Mesodermal cell (in vitro differentiated cells): ENCODE measurements around the gene CIITA.

Experiments used
- H3K27ac ChIP-seq: 2 replicates; pipeline ENCODE4 v1.7.0; 2013; ENCODE audit warnings: mild to moderate bottlenecking, low read depth, low read length, moderate library complexity; ENCODE audit not compliant: severe bottlenecking
- H3K36me3 ChIP-seq: 2 replicates; pipeline ENCODE4 v1.7.1; 2013; ENCODE audit warnings: mild to moderate bottlenecking, low read length, moderate library complexity; ENCODE audit not compliant: control insufficient read depth, insufficient read depth
- H3K4me1 ChIP-seq: one replicate; pipeline ENCODE4 v1.7.1; 2013; ENCODE audit warnings: mild to moderate bottlenecking, low read length; ENCODE audit not compliant: insufficient read depth, control insufficient read depth, poor library complexity, severe bottlenecking
- H3K4me3 ChIP-seq: 2 replicates; pipeline ENCODE4 v1.7.0; 2013; ENCODE audit warnings: low read length, control low read depth, mild to moderate bottlenecking; ENCODE audit not compliant: insufficient read depth, poor library complexity, severe bottlenecking; ENCODE audit errors: extremely low read depth
- H3K9me3 ChIP-seq: 2 replicates; pipeline ENCODE4 v1.7.1; 2013; ENCODE audit warnings: mild to moderate bottlenecking, low read length, moderate library complexity; ENCODE audit not compliant: control insufficient read depth
- WGBS, 2 experiments: methylation state at CpG; one replicate each; pipeline ENCODE4 v1.1.5; 2013; ENCODE audit warnings: missing lambda C conversion rate in 2 of 2; ENCODE audit not compliant: insufficient coverage in 2 of 2; 5-methylcytosine and 5-hydroxymethylcytosine counted together

The CIITA gene

GRCh38 chr16:10881479-10882030 is 4.6 kb downstream of the CIITA start:
- 61 to 64% methylated on average over 2 to 3 of the region's 7 CpGs for WGBS, 2 experiments
- H3K36me3 ChIP-seq: no peaks in the 10 kb centered on the region
- no peaks in the 10 kb centered on the region for H3K4me1 ChIP-seq
- H3K4me3 ChIP-seq: no peak overlapping the region
- no peak overlapping the region for H3K27ac ChIP-seq
- H3K9me3 ChIP-seq: no peaks in the 10 kb centered on the region

- no peaks in the 10 kb centered on the region for H3K4me1 ChIP-seq
- no peaks in the 10 kb centered on the region for H3K36me3 ChIP-seq
- no peak overlapping the region for H3K4me3 ChIP-seq
- no peak overlapping the region for H3K27ac ChIP-seq
- 83 to 88% methylated on average over 5 of the region's 7 CpGs for WGBS, 2 experiments
- H3K9me3 ChIP-seq: no peaks in the 10 kb centered on the region
Observed at GRCh38 chr16:10883004-10883403, 6.0 kb downstream of the CIITA start.

- Histone ChIP-seq H3K4me3 (no peak overlapping the region), H3K9me3 (no peaks in the 10 kb centered on the region), H3K4me1 (no peaks in the 10 kb centered on the region), H3K36me3 (no peaks in the 10 kb centered on the region), H3K27ac (no peak overlapping the region)
- 81 to 88% methylated on average over 5 to 6 of the region's 6 CpGs for WGBS, 2 experiments
Observed at GRCh38 chr16:10885246-10885645, 8.2 kb downstream of the CIITA start.

GRCh38 chr16:10888320-10888937 is 11.4 kb downstream of the CIITA start:
- WGBS, 2 experiments: 80 to 82% methylated on average over 4 to 7 of the region's 10 CpGs
- Histone ChIP-seq H3K27ac (no peak overlapping the region), H3K9me3 (no peaks in the 10 kb centered on the region), H3K4me3 (no peak overlapping the region), H3K4me1 (no peaks in the 10 kb centered on the region), H3K36me3 (no peaks in the 10 kb centered on the region)

GRCh38 chr16:10889855-10890254 is 12.9 kb downstream of the CIITA start:
- H3K9me3 ChIP-seq: no peaks in the 10 kb centered on the region
- 93 to 94% methylated on average over 2 to 3 of the region's 4 CpGs for WGBS, 2 experiments
- no peaks in the 10 kb centered on the region for H3K36me3 ChIP-seq
- no peak overlapping the region for H3K4me3 ChIP-seq
- no peak overlapping the region for H3K27ac ChIP-seq
- no peaks in the 10 kb centered on the region for H3K4me1 ChIP-seq

GRCh38 chr16:10892782-10893318 is 15.8 kb downstream of the CIITA start:
- H3K4me3 ChIP-seq: no peak overlapping the region
- 67 to 77% methylated on average over 4 to 5 of the region's 5 CpGs for WGBS, 2 experiments
- no peaks in the 10 kb centered on the region for H3K4me1 ChIP-seq
- H3K9me3 ChIP-seq: no peaks in the 10 kb centered on the region
- no peaks in the 10 kb centered on the region for H3K36me3 ChIP-seq
- no peak overlapping the region for H3K27ac ChIP-seq

- WGBS, 2 experiments: 4 to 14% methylated on average over 2 to 6 of the region's 17 CpGs
- H3K4me3 ChIP-seq: no peak overlapping the region
- H3K9me3 ChIP-seq: no peaks in the 10 kb centered on the region
- no peaks in the 10 kb centered on the region for H3K4me1 ChIP-seq
- H3K27ac ChIP-seq: no peak overlapping the region
- H3K36me3 ChIP-seq: no peaks in the 10 kb centered on the region
Observed at GRCh38 chr16:10895053-10895946, 18.3 kb downstream of the CIITA start.

- no CpG with 5 or more reads among the region's 3 CpGs for WGBS, 2 experiments
- Histone ChIP-seq H3K36me3 (no peaks in the 10 kb centered on the region), H3K27ac (no peak overlapping the region), H3K4me1 (no peaks in the 10 kb centered on the region), H3K9me3 (no peaks in the 10 kb centered on the region), H3K4me3 (no peak overlapping the region)
Observed at GRCh38 chr16:10896165-10896564, 19.2 kb downstream of the CIITA start.

GRCh38 chr16:10896723-10897122 is 19.7 kb downstream of the CIITA start:
- Histone ChIP-seq H3K36me3 (no peaks in the 10 kb centered on the region), H3K4me1 (no peaks in the 10 kb centered on the region), H3K9me3 (no peaks in the 10 kb centered on the region), H3K27ac (no peak overlapping the region), H3K4me3 (no peak overlapping the region)
- no CpG with 5 or more reads among the region's 2 CpGs for WGBS, 2 experiments

- H3K4me3 ChIP-seq: no peak overlapping the region
- WGBS, 2 experiments: 72 to 95% methylated on average over 3 to 5 of the region's 5 CpGs
- no peaks in the 10 kb centered on the region for H3K9me3 ChIP-seq
- H3K36me3 ChIP-seq: no peaks in the 10 kb centered on the region
- H3K27ac ChIP-seq: no peak overlapping the region
- no peaks in the 10 kb centered on the region for H3K4me1 ChIP-seq
Observed at GRCh38 chr16:10897134-10897533, 20.1 kb downstream of the CIITA start.
